ENCODE measurements around the gene PLEKHG2.

- TF ChIP-seq ZFP30 (CRISPR knock-in tag; IDR thresholded peaks at IDR 0.05; ENCODE audit: borderline replicate concordance) (no peak), E2F4 (CRISPR knock-in tag; IDR thresholded peaks at IDR 0.05; ENCODE audit: low read depth) (no peak), ZNF655 (CRISPR knock-in tag; IDR thresholded peaks at IDR 0.05) (no peak), CTCF (IDR thresholded peaks at IDR 0.05 in 2 of 3, conservative IDR thresholded peaks at IDR 0.05 in 1 of 3; ENCODE audit: insufficient read depth in 2 of 3, low read depth in 1 of 3, low read length in 3 of 3) (no peak), MAZ (CRISPR knock-in tag; conservative IDR thresholded peaks at IDR 0.05 in 1 of 2, IDR thresholded peaks at IDR 0.05 in 1 of 2) (no peak), EZH2 (IDR thresholded peaks at IDR 0.05; ENCODE audit: borderline replicate concordance, low read depth, low read length) (no peak)
Observed at GRCh38 chr19:39389631-39390414, 22.6 kb upstream of the PLEKHG2 start.
